HG03378 (cell line): ENCODE results near the gene TMEM176B.

Source experiments
- ATAC-seq: cut with Tn5 transposase; IDR thresholded peaks from one replicate; pipeline ENCODE4 v1.9.1; 2021; ENCODE audit warnings: mild to moderate bottlenecking, moderate library complexity; ENCODE audit not compliant: unreplicated experiment

The TMEM176B gene

DNA sequence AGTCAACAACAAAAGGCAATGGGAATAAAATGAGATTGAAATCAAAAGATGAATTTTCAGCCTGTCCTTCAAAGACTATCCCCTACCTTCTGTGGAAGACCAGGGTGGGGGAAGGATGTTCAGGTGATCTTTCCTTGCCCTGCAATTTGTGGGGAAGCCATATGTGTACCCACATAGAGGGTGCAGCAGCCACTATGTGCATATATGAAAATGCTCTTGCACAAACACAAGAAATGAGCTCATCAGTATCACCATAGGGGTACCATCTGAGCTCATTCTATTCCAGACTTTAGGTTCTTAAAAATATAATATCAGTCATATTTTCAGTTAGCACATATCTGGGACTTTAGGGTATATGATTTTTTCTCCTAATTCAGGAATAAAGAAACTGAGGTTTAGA is 45.2 kb downstream of the TMEM176B start:
- no peak for ATAC-seq

- no peak for ATAC-seq
Measured at GRCh38 chr7:150753826-150754603, 46.1 kb downstream of the TMEM176B start.

- no peak for ATAC-seq
Measured at GRCh38 chr7:150753239-150753638, 46.9 kb downstream of the TMEM176B start.

DNA sequence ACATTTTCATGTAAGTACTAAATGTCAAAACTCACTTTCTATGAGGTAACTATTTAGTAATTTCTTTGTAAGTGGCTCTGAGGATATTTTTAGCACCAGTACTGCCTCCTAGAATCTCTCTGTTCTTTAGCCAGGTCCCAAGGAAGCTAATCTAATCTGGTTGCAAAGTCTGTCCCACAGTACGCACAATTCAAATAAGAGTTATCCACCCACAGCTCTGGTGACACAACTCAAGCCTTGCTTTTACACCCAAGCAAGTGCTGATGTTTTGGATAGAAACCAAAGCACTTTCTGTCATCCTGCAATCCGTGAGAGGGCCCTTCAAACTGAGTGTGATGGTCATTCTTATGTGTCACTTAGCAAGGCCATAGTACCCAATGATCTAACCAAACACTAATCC is 48.5 kb downstream of the TMEM176B start:
- ATAC-seq, result no peak

DNA sequence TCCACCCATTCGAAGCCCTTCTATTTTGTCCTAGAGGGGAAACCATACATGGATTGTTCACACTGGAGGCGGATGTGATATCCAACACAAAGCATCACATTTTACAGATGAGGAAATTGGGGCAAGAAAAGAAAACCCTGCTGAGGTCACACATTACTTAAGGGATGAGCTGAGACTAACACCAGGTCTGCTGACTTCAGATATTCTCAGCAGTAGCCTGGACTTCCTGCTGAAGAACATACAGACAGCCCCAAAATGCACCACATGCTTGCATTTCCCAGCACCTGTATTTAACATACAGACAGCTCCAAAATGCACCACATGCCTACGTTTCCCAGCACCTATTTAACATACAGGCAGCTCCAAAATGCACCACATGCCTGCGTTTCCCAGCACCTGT is 51.8 kb downstream of the TMEM176B start:
- ATAC-seq, result no peak

DNA sequence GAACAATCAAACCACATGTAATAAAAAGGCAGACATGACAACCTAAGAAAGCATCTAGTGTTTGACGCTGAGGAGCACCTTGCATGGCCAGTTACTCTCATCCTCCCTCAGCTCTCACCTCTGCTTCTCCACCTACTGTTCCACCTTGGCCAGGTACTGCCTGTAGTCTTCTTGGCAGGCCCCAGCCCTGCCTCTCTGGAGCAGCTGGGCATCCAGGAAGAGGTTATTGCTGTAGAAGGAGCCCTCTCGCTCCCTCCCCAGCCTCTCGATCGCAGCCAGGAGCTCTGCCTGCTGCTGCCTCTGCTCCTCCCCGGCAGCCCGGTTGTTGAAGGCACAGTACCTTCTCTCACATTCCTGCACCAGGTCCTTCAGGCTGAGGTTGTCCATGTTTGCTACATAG is 53.2 kb downstream of the TMEM176B start:
- ATAC-seq, result no peak

DNA sequence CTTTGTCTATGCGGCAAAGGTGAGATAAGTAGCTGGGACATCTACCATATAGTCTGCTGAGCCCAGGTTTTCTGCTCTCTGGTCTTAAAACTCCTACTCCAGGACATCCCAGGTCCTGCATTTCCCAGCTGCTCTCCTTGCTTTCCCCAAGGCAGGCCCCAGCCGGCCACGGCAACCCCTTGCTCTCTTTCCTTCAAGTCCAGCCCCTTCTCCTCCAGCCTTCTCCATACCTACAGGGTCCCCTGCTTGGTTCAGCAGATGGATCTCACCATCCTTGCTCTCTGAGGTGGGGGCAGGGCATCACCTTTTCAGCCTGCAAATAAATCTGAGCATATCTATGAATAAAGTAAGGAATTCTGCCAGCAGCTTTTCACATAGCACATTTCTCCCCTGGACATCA is 54.3 kb downstream of the TMEM176B start:
- no peak for ATAC-seq

DNA sequence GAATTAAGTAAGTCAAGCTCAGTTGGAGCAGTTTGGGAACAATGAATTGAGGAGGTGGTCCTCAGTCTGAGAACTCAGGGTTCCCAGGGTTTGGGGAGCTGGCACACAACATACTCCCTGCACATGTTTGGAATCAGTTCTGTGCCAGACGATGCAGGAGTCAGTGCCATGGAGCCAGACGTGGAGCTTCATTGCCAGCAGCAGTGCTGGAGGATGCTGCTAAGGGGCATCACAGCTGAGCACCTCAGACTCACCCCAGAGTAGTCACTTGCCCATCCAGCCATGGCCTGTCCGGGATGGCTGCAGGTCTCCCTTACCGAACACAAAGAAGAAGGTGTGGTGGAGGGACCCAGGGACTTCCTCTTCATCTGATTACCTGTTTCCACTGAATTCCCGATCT is 55.1 kb downstream of the TMEM176B start:
- no peak for ATAC-seq

DNA sequence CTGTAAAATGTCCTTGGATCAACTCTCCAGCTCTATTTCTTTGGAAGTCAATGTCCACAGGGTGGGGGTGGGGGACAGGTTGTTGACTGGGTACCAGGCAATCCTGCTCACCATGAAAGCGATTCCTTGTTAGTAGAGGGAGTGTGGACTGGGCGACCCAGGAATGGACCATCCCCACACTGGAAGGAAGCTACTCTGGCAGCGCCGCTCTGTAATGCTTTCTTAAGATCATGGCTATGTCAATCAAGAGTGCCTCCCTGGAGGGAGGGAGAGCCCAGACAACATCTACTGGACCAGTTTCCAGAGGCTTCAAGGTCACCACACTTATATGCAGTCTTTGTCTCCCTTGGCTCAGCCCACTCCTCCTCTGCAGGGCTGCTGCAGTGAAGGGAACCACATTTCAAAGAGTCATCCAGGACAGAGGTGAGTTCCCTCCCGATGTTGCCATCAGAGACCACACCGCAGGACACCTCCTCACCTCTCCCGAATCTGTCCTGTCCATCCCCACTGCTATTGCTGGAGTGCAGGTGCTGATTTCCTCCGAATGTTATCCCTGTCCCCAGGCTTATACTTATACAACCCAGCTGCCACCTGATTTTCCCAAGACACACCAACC is 56.0 kb downstream of the TMEM176B start:
- ATAC-seq, result no peak

- no peak for ATAC-seq
Measured at GRCh38 chr7:150742286-150742968, 57.7 kb downstream of the TMEM176B start.
